H9 (cell line): ENCODE data around the gene ADAM30. TPM values are rescaled to one million over a fixed set of nuclear protein-coding genes. Genes with fewer than 3 reads are reported as not detected.

ENCODE experiments used
- DNase-seq: peaks from one replicate; pipeline ENCODE4 v3.0.0-alpha.2; 2017
- H2AFZ ChIP-seq: one replicate; pipeline ENCODE4 v1.6.1; 2013; ENCODE audit warnings: mild to moderate bottlenecking, low read length, control low read depth, moderate library complexity
- H2AK5ac ChIP-seq: 2 replicates; pipeline ENCODE4 v1.6.1; 2013; ENCODE audit warnings: low read length, control low read depth, mixed read lengths; ENCODE audit not compliant: insufficient read length
- H2BK120ac ChIP-seq: one replicate; pipeline ENCODE4 v1.6.1; 2013; ENCODE audit warnings: low read depth, mild to moderate bottlenecking, low read length, control low read depth, inconsistent platforms; ENCODE audit not compliant: poor library complexity, severe bottlenecking
- H2BK12ac ChIP-seq: 2 replicates; pipeline ENCODE4 v1.6.1; 2013; ENCODE audit warnings: low read length, control low read depth, mixed read lengths, low read depth; ENCODE audit not compliant: insufficient read length
- H2BK15ac ChIP-seq: 2 replicates; pipeline ENCODE4 v1.6.1; 2013; ENCODE audit warnings: low read depth, low read length, control low read depth
- H2BK20ac ChIP-seq: one replicate; pipeline ENCODE4 v1.6.1; 2013; ENCODE audit warnings: low read depth, mild to moderate bottlenecking, low read length, control low read depth, inconsistent platforms; ENCODE audit not compliant: poor library complexity, severe bottlenecking
- H2BK5ac ChIP-seq: 2 replicates; pipeline ENCODE4 v1.6.1; 2013; ENCODE audit warnings: low read length, control low read depth, mixed read lengths; ENCODE audit not compliant: insufficient read length
- H3K14ac ChIP-seq: 2 replicates; pipeline ENCODE4 v1.6.1; 2013; ENCODE audit warnings: low read length, control low read depth; ENCODE audit not compliant: insufficient read depth
- H3K18ac ChIP-seq: 2 replicates; pipeline ENCODE4 v1.6.1; 2013; ENCODE audit warnings: low read depth, mild to moderate bottlenecking, mixed read lengths, low read length, control low read depth; ENCODE audit not compliant: insufficient read length
- H3K23ac ChIP-seq: 2 replicates; pipeline ENCODE4 v1.6.1; 2013; ENCODE audit warnings: low read length, control low read depth, mixed read lengths, low read depth; ENCODE audit not compliant: insufficient read length
- H3K23me2 ChIP-seq: 2 replicates; pipeline ENCODE4 v1.6.1; 2013; ENCODE audit warnings: low read depth, mild to moderate bottlenecking, mixed read lengths, low read length, control low read depth; ENCODE audit not compliant: insufficient read length, poor library complexity, severe bottlenecking
- H3K27ac ChIP-seq: 2 replicates; pipeline ENCODE4 v1.5.1; 2013; ENCODE audit warnings: low read length, control low read depth, mixed read lengths, low read depth; ENCODE audit not compliant: insufficient read length
- H3K27me3 ChIP-seq: 2 replicates; pipeline ENCODE4 v1.6.1; 2013; ENCODE audit warnings: low read length, control low read depth, inconsistent platforms; ENCODE audit not compliant: insufficient read depth
- H3K4ac ChIP-seq: 2 replicates; pipeline ENCODE4 v1.6.1; 2013; ENCODE audit warnings: low read depth, mild to moderate bottlenecking, control low read depth, inconsistent platforms, low read length, moderate library complexity
- H3K4me1 ChIP-seq: 2 replicates; pipeline ENCODE4 v1.6.1; 2013; ENCODE audit warnings: low read length, control low read depth, inconsistent platforms; ENCODE audit not compliant: insufficient read depth
- H3K4me2 ChIP-seq: 2 replicates; pipeline ENCODE4 v1.6.1; 2013; ENCODE audit warnings: low read length, control low read depth, mixed read lengths; ENCODE audit not compliant: insufficient read length, insufficient read depth
- H3K56ac ChIP-seq: 2 replicates; pipeline ENCODE4 v1.6.1; 2013; ENCODE audit warnings: low read depth, mild to moderate bottlenecking, mixed read lengths, low read length, control low read depth; ENCODE audit not compliant: insufficient read length
- H3K79me1 ChIP-seq: 2 replicates; pipeline ENCODE4 v1.6.1; 2013; ENCODE audit warnings: low read depth, mild to moderate bottlenecking, moderate library complexity, low read length, control low read depth, inconsistent platforms; ENCODE audit not compliant: insufficient read depth, poor library complexity, severe bottlenecking
- H3K79me2 ChIP-seq: 2 replicates; pipeline ENCODE4 v1.6.1; 2013; ENCODE audit warnings: low read length, control low read depth, inconsistent platforms; ENCODE audit not compliant: insufficient read depth
- H3K9ac ChIP-seq: 2 replicates; pipeline ENCODE4 v1.6.1; 2013; ENCODE audit warnings: low read length, control low read depth, mixed read lengths; ENCODE audit not compliant: insufficient read length; ENCODE audit errors: extremely low read depth
- H3K9me3 ChIP-seq: one replicate; pipeline ENCODE4 v1.6.1; 2013; ENCODE audit warnings: low read depth, low read length, inconsistent platforms; ENCODE audit not compliant: control insufficient read depth
- H3T11ph ChIP-seq: one replicate; pipeline ENCODE4 v1.6.1; 2013; ENCODE audit warnings: mild to moderate bottlenecking, low read length, control low read depth, inconsistent platforms
- H4K20me1 ChIP-seq: one replicate; pipeline ENCODE4 v1.6.1; 2013; ENCODE audit not compliant: control insufficient read depth, insufficient read length, insufficient read depth
- H4K5ac ChIP-seq: 2 replicates; pipeline ENCODE4 v1.6.1; 2013; ENCODE audit warnings: low read depth, mild to moderate bottlenecking, mixed read lengths, low read length, control low read depth; ENCODE audit not compliant: insufficient read length
- H4K8ac ChIP-seq: replicated peaks from 2 replicates; pipeline ENCODE4 v1.6.1; 2013; ENCODE audit warnings: low read length, control low read depth, mixed read lengths, low read depth; ENCODE audit not compliant: insufficient read length
- H4K91ac ChIP-seq: 2 replicates; pipeline ENCODE4 v1.6.1; 2013; ENCODE audit warnings: low read depth, mild to moderate bottlenecking, moderate library complexity, mixed read lengths, low read length, control low read depth; ENCODE audit not compliant: insufficient read length
- H3K27ac Mint-ChIP-seq, 3 experiments: 2 replicates in 2 of 3; 3 replicates in 1 of 3; pipeline ENCODE4 v1.8.0; 2020 to 2021; ENCODE audit warnings: mixed read lengths in 3 of 3, mild to moderate bottlenecking in 1 of 3, moderate library complexity in 1 of 3
- H3K27me3 Mint-ChIP-seq: 2 replicates; pipeline ENCODE4 v1.8.0; 2021; ENCODE audit warnings: low read depth, mild to moderate bottlenecking, moderate library complexity, mixed read lengths
- H3K36me3 Mint-ChIP-seq, 3 experiments: 2 replicates in 2 of 3; 3 replicates in 1 of 3; pipeline ENCODE4 v1.8.0; 2020 to 2021; ENCODE audit warnings: low read depth in 3 of 3, mixed read lengths in 3 of 3; ENCODE audit not compliant: insufficient read depth in 1 of 3
- H3K4me1 Mint-ChIP-seq, 2 experiments: 2 replicates each; pipeline ENCODE4 v1.8.0; 2020; ENCODE audit warnings: mixed read lengths in 2 of 2
- H3K4me3 Mint-ChIP-seq, 2 experiments: 2 replicates in 1 of 2; 3 replicates in 1 of 2; pipeline ENCODE4 v1.8.0; 2020 to 2021; ENCODE audit warnings: mild to moderate bottlenecking in 2 of 2, mixed read lengths in 2 of 2, moderate library complexity in 1 of 2
- H3K9me3 Mint-ChIP-seq, 2 experiments: 2 replicates in 1 of 2; 3 replicates in 1 of 2; pipeline ENCODE4 v1.8.0; 2020; ENCODE audit warnings: mild to moderate bottlenecking in 2 of 2, mixed read lengths in 2 of 2, moderate library complexity in 1 of 2
- CTCF ChIP-seq: fragments of 200-600 bp; sonication (generic); conservative IDR thresholded peaks from 3 replicates; pipeline ENCODE4 v1.8.0; 2021; ENCODE audit warnings: antibody characterized with exemption, mild to moderate bottlenecking
- total RNA-seq: library from RNA; stranded (reverse); gene quantifications from 2 replicates; pipeline ENCODE4 v1.2.1, GENCODE V29; 2021

ADAM30 gene
- total RNA-seq, 1 experiment from 2014 or later: not detected

GRCh38 chr1:119887427-119887826 lies 8.9 kb downstream of the ADAM30 start:
- H2BK5ac ChIP-seq: no peak overlapping the region
- H3K79me2 ChIP-seq: no peaks in the 10 kb centered on the region
- no peak overlapping the region for H2BK15ac ChIP-seq
- H2BK120ac ChIP-seq: no peak overlapping the region
- no peak overlapping the region for H3K9ac ChIP-seq
- Mint-ChIP-seq H3K36me3 (no peaks in the 10 kb centered on the region), H3K4me1 (peaks cover 2 to 3% of the 10 kb centered on the region in 2 experiments; a peak in 2 of 4 replicates), H3K9me3 (peaks cover 0 to 5% of the 10 kb centered on the region in 2 experiments; a peak in 1 of 5 replicates), H3K27me3 (peaks cover 2% of the 10 kb centered on the region), H3K4me3 (no peak overlapping the region), H3K27ac (no peak overlapping the region)
- no peak overlapping the region for H3K23ac ChIP-seq
- no peak overlapping the region for H3K4me2 ChIP-seq
- no peak overlapping the region for H2BK12ac ChIP-seq
- no peak overlapping the region for H2AK5ac ChIP-seq
- H3K56ac ChIP-seq: no peak overlapping the region
- H3K4ac ChIP-seq: no peak overlapping the region
- no peak overlapping the region for H2AFZ ChIP-seq
- no peak overlapping the region for H3K18ac ChIP-seq
- no peak overlapping the region for H2BK20ac ChIP-seq
- H3T11ph ChIP-seq: no peak overlapping the region
- H3K27me3 ChIP-seq: no peaks in the 10 kb centered on the region
- H4K91ac ChIP-seq: no peak overlapping the region
- H3K14ac ChIP-seq: no peak overlapping the region
- no peak for DNase-seq
- H3K27ac ChIP-seq: no peak overlapping the region
- no peaks in the 10 kb centered on the region for H4K20me1 ChIP-seq
- H3K4me1 ChIP-seq: no peaks in the 10 kb centered on the region
- TF ChIP-seq CTCF: no peak
- H3K79me1 ChIP-seq: no peaks in the 10 kb centered on the region
- H3K9me3 ChIP-seq: no peaks in the 10 kb centered on the region
- no peak overlapping the region for H4K8ac ChIP-seq
- no peak overlapping the region for H4K5ac ChIP-seq
- H3K23me2 ChIP-seq: no peaks in the 10 kb centered on the region
